Measurements from ENCODE around the gene CACNB2.

CACNB2 gene

GRCh38 chr10:18514537-18514936 lies 374.3 kb downstream of the CACNB2 start:
- DNase-seq (ENCODE audit: low read depth in 2 of 2): no peak

- DNase-seq (ENCODE audit: low read depth in 2 of 2): no peak
Measured at GRCh38 chr10:18516851-18517250, 376.6 kb downstream of the CACNB2 start.

GRCh38 chr10:18523025-18523424 lies 382.8 kb downstream of the CACNB2 start:
- DNase-seq (ENCODE audit: low read depth in 2 of 2): no peak

- no peak for DNase-seq (ENCODE audit: low read depth in 2 of 2)
Measured at GRCh38 chr10:18523858-18524257, 383.6 kb downstream of the CACNB2 start.

GRCh38 chr10:18527687-18528086 lies 387.5 kb downstream of the CACNB2 start:
- DNase-seq (ENCODE audit: low read depth in 2 of 2): no peak

GRCh38 chr10:18528292-18528691 lies 388.1 kb downstream of the CACNB2 start:
- DNase-seq (ENCODE audit: low read depth in 2 of 2): no peak

- no peak for DNase-seq (ENCODE audit: low read depth in 2 of 2)
Measured at GRCh38 chr10:18532881-18533535, 392.8 kb downstream of the CACNB2 start.

GRCh38 chr10:18533896-18534295 lies 393.7 kb downstream of the CACNB2 start:
- no peak for DNase-seq (ENCODE audit: low read depth in 2 of 2)

GRCh38 chr10:18539335-18539734 lies 399.1 kb downstream of the CACNB2 start:
- DNase-seq (ENCODE audit: low read depth in 2 of 2): no peak

- no peak for DNase-seq (ENCODE audit: low read depth in 2 of 2)
Measured at GRCh38 chr10:18540195-18540594, 400.0 kb downstream of the CACNB2 start.

- no peak for DNase-seq (ENCODE audit: low read depth in 2 of 2)
Measured at GRCh38 chr10:18542832-18543231, 402.6 kb downstream of the CACNB2 start.

GRCh38 chr10:18545621-18546305 lies 405.5 kb downstream of the CACNB2 start:
- DNase-seq (ENCODE audit: low read depth in 2 of 2): no peak

GRCh38 chr10:18549105-18549504 lies 408.9 kb downstream of the CACNB2 start:
- no peak for DNase-seq (ENCODE audit: low read depth in 2 of 2)

GRCh38 chr10:18551473-18551872 lies 411.2 kb downstream of the CACNB2 start:
- DNase-seq (ENCODE audit: low read depth in 2 of 2): no peak

- DNase-seq (ENCODE audit: low read depth in 2 of 2): no peak
Measured at GRCh38 chr10:18554479-18554878, 414.3 kb downstream of the CACNB2 start.

- no peak for DNase-seq (ENCODE audit: low read depth in 2 of 2)
Measured at GRCh38 chr10:18556522-18557147, 416.4 kb downstream of the CACNB2 start.

GRCh38 chr10:18557960-18558359 lies 417.7 kb downstream of the CACNB2 start:
- no peak for DNase-seq (ENCODE audit: low read depth in 2 of 2)

GRCh38 chr10:18561861-18562551 lies 421.8 kb downstream of the CACNB2 start:
- no peak for DNase-seq (ENCODE audit: low read depth in 2 of 2)

GRCh38 chr10:18563003-18563726 lies 422.9 kb downstream of the CACNB2 start:
- DNase-seq (ENCODE audit: low read depth in 2 of 2): no peak

- no peak for DNase-seq (ENCODE audit: low read depth in 2 of 2)
Measured at GRCh38 chr10:18565006-18565405, 424.8 kb downstream of the CACNB2 start.

- DNase-seq (ENCODE audit: low read depth in 2 of 2): no peak
Measured at GRCh38 chr10:18566177-18566576, 426.0 kb downstream of the CACNB2 start.

GRCh38 chr10:18567343-18567856 lies 427.2 kb downstream of the CACNB2 start:
- no peak for DNase-seq (ENCODE audit: low read depth in 2 of 2)

Measured in stimulated activated CD4-positive, alpha-beta T cell treated with anti-CD3 and anti-CD28 coated beads, Interleukin-1b, Interleukin-23, amount 100 ng/mL, for 4 hours (primary cell).